Right ventricle myocardium inferior (tissue), 1 donor: ENCODE results near the gene KRT24. TPM values are rescaled to one million over a fixed set of nuclear protein-coding genes. Genes with fewer than 3 reads are reported as not detected.
A peak's percentile ranks its signal among the peaks of the same experiment; 100 is the strongest.

Experiments
- ATAC-seq: fragments of 200-7000 bp; cut with Tn5 transposase; one replicate; pipeline ENCODE4 v1.9.1; 2020; ENCODE audit warnings: mild to moderate bottlenecking, moderate library complexity
- DNase-seq: peaks from one replicate; pipeline ENCODE4 v3.0.0; 2021; ENCODE audit errors: missing footprints
- intact Hi-C: fragments of 100-400 bp; cut with DNase I; formaldehyde crosslinking; loops from one replicate; pipeline ENCODE4 v1.11.0; 2022
- total RNA-seq: library from RNA; stranded (reverse); fragmentation: NEBNext Ultra II Directional; extraction: Animal tissue kit (Norgen Biotek cat#: 25700); gene quantifications from one replicate; pipeline ENCODE4 v1.2.1, GENCODE V29; 2021
- donor health status: DM: no; HTN: yes; CAD: no; lungs with severe emphysema.

KRT24 gene
- total RNA-seq, 1 donor from 2014 or later, result not detected

GRCh38 chr17:40697297-40697696 lies 6.3 kb downstream of the KRT24 start:
- ATAC-seq (no peak), DNase-seq (no peak)
- intact Hi-C loops, result no loop called here

- ATAC-seq (no peak), DNase-seq (no peak)
- intact Hi-C loops, result no loop called here
Measured at GRCh38 chr17:40696651-40697072, 6.9 kb downstream of the KRT24 start.

GRCh38 chr17:40695874-40696472 lies 7.6 kb downstream of the KRT24 start:
- DNase-seq, result no peak
- ATAC-seq, result no peak
- intact Hi-C loops, result no loop called here

- ATAC-seq, result no peak
- no peak for DNase-seq
- intact Hi-C loops, result no loop called here
Measured at GRCh38 chr17:40694584-40694983, 9.0 kb downstream of the KRT24 start.

- intact Hi-C loops, result no loop called here
Measured at GRCh38 chr17:40687106-40687505, 16.4 kb downstream of the KRT24 start.

GRCh38 chr17:40686192-40686591 lies 17.4 kb downstream of the KRT24 start:
- ATAC-seq (no peak), DNase-seq (no peak)
- intact Hi-C loops, result no loop called here

More at GRCh38 chr17:40687106-40687505, 16.4 kb downstream of the KRT24 start:
- ATAC-seq (no peak), DNase-seq (no peak)

- no peak for DNase-seq
- no peak for ATAC-seq
Measured at GRCh38 chr17:40680998-40681397, 22.6 kb downstream of the KRT24 start.

GRCh38 chr17:40679523-40679907 lies 24.0 kb downstream of the KRT24 start:
- ATAC-seq (no peak), DNase-seq (no peak)
- intact Hi-C loops, result no loop called here

More at GRCh38 chr17:40680998-40681397, 22.6 kb downstream of the KRT24 start:
- intact Hi-C loops, result no loop called here

GRCh38 chr17:40678902-40679522 lies 24.5 kb downstream of the KRT24 start:
- ATAC-seq, result no peak
- DNase-seq, result no peak
- intact Hi-C loops, result no loop called here

- DNase-seq (no peak), ATAC-seq (no peak)
- intact Hi-C loops, result no loop called here
Measured at GRCh38 chr17:40675905-40676304, 27.6 kb downstream of the KRT24 start.

GRCh38 chr17:40672654-40673053 lies 30.9 kb downstream of the KRT24 start:
- DNase-seq (no peak), ATAC-seq (no peak)
- intact Hi-C loops, result no loop called here

- DNase-seq (no peak), ATAC-seq (no peak)
- intact Hi-C loops, result no loop called here
Measured at GRCh38 chr17:40671282-40671681, 32.3 kb downstream of the KRT24 start.

GRCh38 chr17:40666331-40666730 lies 37.2 kb downstream of the KRT24 start:
- intact Hi-C loops, result no loop called here
- no peak for ATAC-seq
- DNase-seq, result no peak

- ATAC-seq, result no peak
- intact Hi-C loops, result no loop called here
Measured at GRCh38 chr17:40664582-40665333, 38.8 kb downstream of the KRT24 start, which contains the start of gene KRT222. TSS of gene KRT222 (minus strand) at chr17:40665177. CDS start at chr17:40665099, 78 bp downstream.

GRCh38 chr17:40663252-40663651 lies 40.3 kb downstream of the KRT24 start:
- no peak for DNase-seq
- ATAC-seq, result no peak
- intact Hi-C loops, result no loop called here

More at GRCh38 chr17:40664582-40665333, 38.8 kb downstream of the KRT24 start, which contains the start of gene KRT222:
- no peak for DNase-seq

- DNase-seq (no peak), ATAC-seq (no peak)
- intact Hi-C loops, result no loop called here
Measured at GRCh38 chr17:40659911-40660310, 43.6 kb downstream of the KRT24 start.

- DNase-seq (no peak), ATAC-seq (no peak)
- intact Hi-C loops, result no loop called here
Measured at GRCh38 chr17:40658396-40658795, 45.2 kb downstream of the KRT24 start.

GRCh38 chr17:40651939-40652338 lies 51.6 kb downstream of the KRT24 start:
- intact Hi-C loops, result no loop called here
- ATAC-seq (no peak), DNase-seq (no peak)

GRCh38 chr17:40648384-40648968 lies 55.1 kb downstream of the KRT24 start:
- DNase-seq (peak; percentile 65), ATAC-seq (peak; percentile 54)
- intact Hi-C loops, result no loop called here
